SK-MEL-5 (cell line): ENCODE measurements around the gene MAPRE3. TPM values are rescaled to one million over a fixed set of nuclear protein-coding genes. Genes with fewer than 3 reads are reported as not detected.

Experiments used
- DNase-seq: peaks from one replicate; pipeline ENCODE4 v3.0.0-alpha.2; 2016; ENCODE audit warnings: low read depth, low spot score
- in situ Hi-C: cut with HindIII; loops from 2 replicates; pipeline ENCODE4 v1.10.0; 2016; ENCODE audit warnings: low sequenced_read_pairs, high pct_unique_total_duplicates, low pct_unique_long_range_greater_than_20kb
- total RNA-seq: library from RNA; depleted of rRNA; stranded (reverse); fragments of >200 nt; shearing (Covaris generic); gene quantifications from 2 replicates; pipeline ENCODE4 v1.2.3, GENCODE V29; 2014

MAPRE3 gene
- total RNA-seq, 1 experiment from 2014 or later = 3.5 TPM

GRCh38 chr2:27042159-27042661 is 71.8 kb downstream of the MAPRE3 start:
- in situ Hi-C loops = no loop called here

GRCh38 chr2:27042985-27043634 is 72.7 kb downstream of the MAPRE3 start:
- in situ Hi-C loops = no loop called here
- no peak for DNase-seq

More at GRCh38 chr2:27042159-27042661, 71.8 kb downstream of the MAPRE3 start:
- DNase-seq = no peak

GRCh38 chr2:27049422-27050280 is 79.2 kb downstream of the MAPRE3 start:
- DNase-seq = no peak
- in situ Hi-C loops = no loop called here

- DNase-seq = peak; percentile 98
- in situ Hi-C loops = no loop called here
These were observed 80.0 kb downstream of the MAPRE3 start for GRCh38 chr2:27050281-27050995.

- in situ Hi-C loops = no loop called here
- peak; percentile 96 for DNase-seq
These were observed 80.8 kb downstream of the MAPRE3 start, which contains the start of gene AGBL5 for GRCh38 chr2:27050996-27051901. Gene AGBL5 (plus strand): TSS chr2:27051668. CDS start chr2:27052959, 1,291 bp downstream.

GRCh38 chr2:27051902-27052645 is 81.6 kb downstream of the MAPRE3 start:
- in situ Hi-C loops = no loop called here
- no peak for DNase-seq

GRCh38 chr2:27053321-27053720 is 82.9 kb downstream of the MAPRE3 start:
- no peak for DNase-seq
- in situ Hi-C loops = no loop called here

GRCh38 chr2:27053776-27054175 is 83.3 kb downstream of the MAPRE3 start:
- no peak for DNase-seq
- in situ Hi-C loops = no loop called here

- DNase-seq = no peak
- in situ Hi-C loops = no loop called here
These were observed 84.3 kb downstream of the MAPRE3 start for GRCh38 chr2:27054721-27055120.

GRCh38 chr2:27057184-27057583 is 86.7 kb downstream of the MAPRE3 start:
- in situ Hi-C loops = no loop called here
- DNase-seq = no peak

- DNase-seq = no peak
- in situ Hi-C loops = no loop called here
These were observed 87.8 kb downstream of the MAPRE3 start for GRCh38 chr2:27058210-27058609.

- in situ Hi-C loops = no loop called here
- no peak for DNase-seq
These were observed 88.8 kb downstream of the MAPRE3 start for GRCh38 chr2:27059141-27059820.

GRCh38 chr2:27060323-27060722 is 89.9 kb downstream of the MAPRE3 start:
- no peak for DNase-seq
- in situ Hi-C loops = no loop called here

- in situ Hi-C loops = no loop called here
- DNase-seq = no peak
These were observed 94.7 kb downstream of the MAPRE3 start for GRCh38 chr2:27065128-27065527.

GRCh38 chr2:27067385-27067784 is 96.9 kb downstream of the MAPRE3 start:
- in situ Hi-C loops = no loop called here
- DNase-seq = no peak

GRCh38 chr2:27069436-27069835 is 99.0 kb downstream of the MAPRE3 start:
- in situ Hi-C loops = no loop called here
- DNase-seq = no peak
